GM12875 (cell line): ENCODE data around the gene POU6F1.
A peak's percentile ranks its signal among the peaks of the same experiment; 100 is the strongest.
"Not testable (repeated sequence)": the region's sequence is repeated elsewhere in the genome, so short reads cannot be mapped to it uniquely, and the experiment has no call there.

Source experiments
- H3K4me3 ChIP-seq: one replicate; pipeline ENCODE4 v1.5.1; 2011; ENCODE audit warnings: low read depth, low read length, control low read depth
- CTCF ChIP-seq: IDR thresholded peaks from 2 replicates; pipeline ENCODE4 v1.5.1; 2011; ENCODE audit warnings: low read depth, mild to moderate bottlenecking, control low read depth, inconsistent platforms, low read length, moderate library complexity, borderline replicate concordance; ENCODE audit not compliant: insufficient read depth

POU6F1 gene

DNA sequence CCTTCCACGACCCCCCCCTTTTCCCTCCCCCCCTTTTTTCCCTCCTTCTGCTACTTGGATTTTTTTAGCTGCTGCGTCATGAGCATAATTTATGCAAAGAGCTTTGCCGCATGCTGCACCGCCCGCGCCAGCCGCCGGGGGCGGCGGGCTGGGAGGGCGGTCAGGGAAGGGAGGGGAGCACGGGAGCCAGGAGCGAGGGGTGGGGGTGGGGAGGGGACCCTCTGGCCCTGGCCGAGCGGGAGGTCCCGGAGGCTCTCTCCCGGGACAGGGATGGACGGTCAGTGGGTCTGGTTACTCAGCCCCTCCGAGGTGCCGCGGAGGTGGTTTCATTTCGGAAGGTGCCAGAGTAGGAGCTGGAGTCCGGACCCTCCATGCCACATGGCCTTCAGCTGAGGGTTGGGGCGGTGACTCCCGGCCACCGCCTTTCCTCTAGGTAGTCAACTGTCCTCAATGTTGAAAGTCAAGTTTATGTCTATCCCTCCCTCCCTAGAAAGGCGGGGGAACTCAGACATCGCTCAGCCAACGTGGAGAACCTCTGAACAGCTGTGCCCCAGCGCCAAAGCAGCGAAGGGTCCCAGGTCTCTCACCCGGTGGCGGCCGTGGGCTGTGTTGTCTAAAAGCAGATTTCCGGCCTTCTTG lies at the start of gene POU6F1:
TSS of gene POU6F1 (minus strand) at position 95 of the 639 bp plus-strand sequence. CDS start 11,226 bp downstream, outside the sequence.
- peak within 1 kb of the TSS; percentile 64 for H3K4me3 ChIP-seq
- peak; percentile 71 for TF ChIP-seq CTCF

GRCh38 chr12:51265024-51265423 lies 47.2 kb upstream of the POU6F1 start:
- H3K4me3 ChIP-seq: no peak overlapping the region
- no peak for TF ChIP-seq CTCF

- no peak for TF ChIP-seq CTCF
- no peak overlapping the region for H3K4me3 ChIP-seq
Measured at GRCh38 chr12:51264297-51264696, 46.4 kb upstream of the POU6F1 start.

DNA sequence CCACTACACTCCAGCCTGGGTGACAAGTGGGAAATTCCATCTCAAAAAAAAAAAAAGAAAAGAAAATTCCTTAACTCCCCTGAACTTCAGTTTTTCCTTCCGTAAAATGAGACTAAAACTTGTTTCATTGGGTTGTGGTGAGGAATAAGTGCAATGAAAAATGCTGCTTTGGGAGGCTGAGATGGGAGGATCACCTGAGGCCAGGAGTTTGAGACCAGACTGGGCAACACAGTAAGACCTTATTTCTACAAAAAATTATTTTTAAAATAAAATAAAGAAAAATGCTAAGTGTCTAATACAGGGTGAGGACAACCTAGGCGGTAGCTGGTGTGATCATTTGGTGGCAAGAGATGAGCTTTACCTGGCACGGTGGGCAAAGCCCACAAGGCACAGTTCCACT lies 45.5 kb upstream of the POU6F1 start:
- no peak for TF ChIP-seq CTCF
- no peak overlapping the region for H3K4me3 ChIP-seq

- TF ChIP-seq CTCF: peak; percentile 19; the same call in 1 of the 2 replicates
Measured at GRCh38 chr12:51262758-51263177, 44.9 kb upstream of the POU6F1 start.

GRCh38 chr12:51259600-51259999 lies 41.7 kb upstream of the POU6F1 start:
- not testable (repeated sequence) for H3K4me3 ChIP-seq

More at GRCh38 chr12:51262758-51263177, 44.9 kb upstream of the POU6F1 start:
- H3K4me3 ChIP-seq: no peak overlapping the region

DNA sequence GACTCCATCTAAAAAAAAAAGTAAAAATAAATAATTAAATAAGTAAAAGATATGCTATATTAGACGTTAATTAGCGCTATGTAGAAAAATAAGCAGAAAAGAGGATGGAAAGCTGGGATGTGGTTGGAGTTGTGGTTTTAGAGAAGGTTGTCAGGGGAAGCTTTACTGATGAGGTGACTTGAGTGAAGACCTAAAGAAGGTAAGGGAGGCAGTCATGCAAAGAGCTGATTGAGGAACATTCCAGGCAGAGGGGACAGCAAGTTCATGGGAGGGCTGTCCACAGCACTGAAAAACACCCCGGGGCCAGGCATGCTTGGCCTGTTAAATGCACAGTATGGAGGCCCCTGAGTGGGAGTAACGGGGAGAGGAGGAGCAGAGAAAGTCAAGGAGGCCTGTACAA lies 36.7 kb upstream of the POU6F1 start:
- H3K4me3 ChIP-seq: no peak overlapping the region
- no peak for TF ChIP-seq CTCF
